Stomach (tissue), 4 donors: ENCODE data around the gene FRMD5.

Experiments used
- CTCF ChIP-seq, 7 experiments: fragments of 450-650 bp in 4 of 7; fragments of 200-600 bp in 3 of 7; sonication (generic) in 3 of 7; IDR thresholded peaks; one replicate each; pipeline ENCODE4 v1.5.1; 2016 to 2019; ENCODE audit warnings: antibody characterized with exemption in 7 of 7, control low read depth in 2 of 7, mild to moderate bottlenecking in 1 of 7
- EP300 ChIP-seq: sonication (generic); formaldehyde crosslinking; IDR thresholded peaks from one replicate; pipeline ENCODE4 v1.6.1; 2017; ENCODE audit warnings: antibody characterized with exemption
- POLR2A ChIP-seq, 4 donors: fragments of 450-650 bp; IDR thresholded peaks; one replicate each; pipeline ENCODE4 v1.6.1; 2016; ENCODE audit warnings: antibody characterized with exemption in 4 of 4, control low read depth in 2 of 4, mild to moderate bottlenecking in 1 of 4, moderate library complexity in 1 of 4
- POLR2AphosphoS5 ChIP-seq, 3 donors: sonication (generic); formaldehyde crosslinking; IDR thresholded peaks; one replicate each; pipeline ENCODE4 v1.6.1; 2016; ENCODE audit warnings: antibody characterized with exemption in 3 of 3

GRCh38 chr15:44018151-44018550 is 176.9 kb downstream of the FRMD5 start:
- TF ChIP-seq CTCF (IDR thresholded peaks at IDR 0.05), result no peak
- TF ChIP-seq POLR2A (IDR thresholded peaks at IDR 0.05), result no peak
- TF ChIP-seq POLR2AphosphoS5 (IDR thresholded peaks at IDR 0.05), result no peak
- TF ChIP-seq EP300, result no peak
